HG03460 (cell line): ENCODE results near the gene ZMYND19.
"Not testable (repeated sequence)": the region's sequence is repeated elsewhere in the genome, so short reads cannot be mapped to it uniquely, and the experiment has no call there.

ENCODE experiments used
- ATAC-seq: cut with Tn5 transposase; IDR thresholded peaks from one replicate; pipeline ENCODE4 v1.9.1; 2021; ENCODE audit not compliant: unreplicated experiment

Gene ZMYND19

GRCh38 chr9:137589441-137590122, 730 bp downstream of the ZMYND19 start:
- peak; percentile 17 for ATAC-seq

- ATAC-seq: no peak
Observed at GRCh38 chr9:137588891-137589290, 1.4 kb downstream of the ZMYND19 start.

GRCh38 chr9:137588311-137588710, 2.0 kb downstream of the ZMYND19 start:
- no peak for ATAC-seq

- no peak for ATAC-seq
Observed at GRCh38 chr9:137586854-137587253, 3.5 kb downstream of the ZMYND19 start.

GRCh38 chr9:137583957-137584356, 6.4 kb downstream of the ZMYND19 start:
- no peak for ATAC-seq

GRCh38 chr9:137583347-137583746, 7.0 kb downstream of the ZMYND19 start:
- ATAC-seq: no peak

GRCh38 chr9:137582286-137582860, 7.9 kb downstream of the ZMYND19 start:
- ATAC-seq: no peak

GRCh38 chr9:137581361-137582285, 8.7 kb downstream of the ZMYND19 start:
- ATAC-seq: no peak

GRCh38 chr9:137580954-137581322, 9.4 kb downstream of the ZMYND19 start:
- no peak for ATAC-seq

GRCh38 chr9:137580209-137580953, 9.9 kb downstream of the ZMYND19 start:
- no peak for ATAC-seq

GRCh38 chr9:137579259-137579604, 11.1 kb downstream of the ZMYND19 start:
- ATAC-seq: no peak

GRCh38 chr9:137578518-137579258, 11.6 kb downstream of the ZMYND19 start, which contains the start of gene DPH7:
TSS of gene DPH7 (minus strand) at chr9:137578925. CDS start at chr9:137578777, 148 bp downstream.
- peak; percentile 79 for ATAC-seq

GRCh38 chr9:137575716-137576411, 14.4 kb downstream of the ZMYND19 start:
- ATAC-seq: no peak

GRCh38 chr9:137575364-137575715, 15.0 kb downstream of the ZMYND19 start:
- no peak for ATAC-seq

- ATAC-seq: no peak
Observed at GRCh38 chr9:137574192-137574591, 16.1 kb downstream of the ZMYND19 start.

- no peak for ATAC-seq
Observed at GRCh38 chr9:137570566-137570965, 19.7 kb downstream of the ZMYND19 start.

- ATAC-seq: no peak
Observed at GRCh38 chr9:137569609-137570203, 20.6 kb downstream of the ZMYND19 start.

GRCh38 chr9:137568445-137568844, 21.9 kb downstream of the ZMYND19 start:
- ATAC-seq: not testable (repeated sequence)

- ATAC-seq: no peak
Observed at GRCh38 chr9:137564817-137565411, 25.4 kb downstream of the ZMYND19 start.
